ENCODE data around the gene KAZN. TPM values are rescaled to one million over a fixed set of nuclear protein-coding genes. Genes with fewer than 3 reads are reported as not detected.

Gene KAZN
- total and polyA plus RNA-seq, 12 donors: 1.1 to 6.5 (median 1.9) TPM

GRCh38 chr1:14590411-14591180 lies 7.9 kb upstream of the KAZN start:
- no peak for ATAC-seq
- no peak overlapping the region for H3K27ac ChIP-seq
- TF ChIP-seq, protein P1, sequence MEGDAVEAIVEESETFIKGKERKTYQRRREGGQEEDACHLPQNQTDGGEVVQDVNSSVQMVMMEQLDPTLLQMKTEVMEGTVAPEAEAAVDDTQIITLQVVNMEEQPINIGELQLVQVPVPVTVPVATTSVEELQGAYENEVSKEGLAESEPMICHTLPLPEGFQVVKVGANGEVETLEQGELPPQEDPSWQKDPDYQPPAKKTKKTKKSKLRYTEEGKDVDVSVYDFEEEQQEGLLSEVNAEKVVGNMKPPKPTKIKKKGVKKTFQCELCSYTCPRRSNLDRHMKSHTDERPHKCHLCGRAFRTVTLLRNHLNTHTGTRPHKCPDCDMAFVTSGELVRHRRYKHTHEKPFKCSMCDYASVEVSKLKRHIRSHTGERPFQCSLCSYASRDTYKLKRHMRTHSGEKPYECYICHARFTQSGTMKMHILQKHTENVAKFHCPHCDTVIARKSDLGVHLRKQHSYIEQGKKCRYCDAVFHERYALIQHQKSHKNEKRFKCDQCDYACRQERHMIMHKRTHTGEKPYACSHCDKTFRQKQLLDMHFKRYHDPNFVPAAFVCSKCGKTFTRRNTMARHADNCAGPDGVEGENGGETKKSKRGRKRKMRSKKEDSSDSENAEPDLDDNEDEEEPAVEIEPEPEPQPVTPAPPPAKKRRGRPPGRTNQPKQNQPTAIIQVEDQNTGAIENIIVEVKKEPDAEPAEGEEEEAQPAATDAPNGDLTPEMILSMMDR (IDR thresholded peaks at IDR 0.05): no peak
- H3K9me3 ChIP-seq: no peaks in the 10 kb centered on the region
- intact Hi-C loops (cut with DNase I): no loop called here
- H3K4me1 ChIP-seq: no peaks in the 10 kb centered on the region
- 67 to 75% methylated on average over 10 of the region's 10 CpGs for WGBS, 2 donors
- no peak overlapping the region for H3K4me3 ChIP-seq
- peaks cover 0 to 55% (median 37%) of the 10 kb centered on the region in 7 donors for H3K27me3 ChIP-seq
- no peaks in the 10 kb centered on the region for H3K36me3 ChIP-seq
- DNase-seq: no peak

GRCh38 chr1:14591600-14591999 lies 6.9 kb upstream of the KAZN start:
- 77 to 78% methylated on average over 6 of the region's 6 CpGs for WGBS, 2 donors
- Histone ChIP-seq H3K27ac (no peak overlapping the region), H3K4me3 (no peak overlapping the region), H3K27me3 (peaks cover 0 to 55% (median 45%) of the 10 kb centered on the region in 7 donors), H3K9me3 (no peaks in the 10 kb centered on the region), H3K4me1 (no peaks in the 10 kb centered on the region), H3K36me3 (no peaks in the 10 kb centered on the region)
- DNase-seq (no peak), ATAC-seq (no peak)
- intact Hi-C loops (cut with DNase I): no loop called here
- TF ChIP-seq, protein P1 (IDR thresholded peaks at IDR 0.05): no peak

- peaks cover 0 to 60% (median 50%) of the 10 kb centered on the region in 7 donors for H3K27me3 ChIP-seq
- no peak overlapping the region for H3K27ac ChIP-seq
- no peaks in the 10 kb centered on the region for H3K9me3 ChIP-seq
- DNase-seq (no peak), ATAC-seq (no peak)
- intact Hi-C loops (cut with DNase I): no loop called here
- no peaks in the 10 kb centered on the region for H3K36me3 ChIP-seq
- no peaks in the 10 kb centered on the region for H3K4me1 ChIP-seq
- TF ChIP-seq, protein P1 (IDR thresholded peaks at IDR 0.05): no peak
- 63 to 71% methylated on average over 9 of the region's 9 CpGs for WGBS, 2 donors
- H3K4me3 ChIP-seq: no peak overlapping the region
These were observed 6.4 kb upstream of the KAZN start for GRCh38 chr1:14592004-14592631.

- ATAC-seq: no peak
- TF ChIP-seq, protein P1 (IDR thresholded peaks at IDR 0.05): no peak
- intact Hi-C loops (cut with DNase I): no loop called here
These were observed 5.2 kb upstream of the KAZN start for GRCh38 chr1:14593302-14593701.

More at GRCh38 chr1:14593302-14593701, 5.2 kb upstream of the KAZN start:
- DNase-seq: no peak
- no peaks in the 10 kb centered on the region for H3K9me3 ChIP-seq
- WGBS, 2 donors: 50 to 64% methylated on average over 4 of the region's 4 CpGs
- no peak overlapping the region for H3K4me3 ChIP-seq
- H3K36me3 ChIP-seq: no peaks in the 10 kb centered on the region
- H3K4me1 ChIP-seq: peaks cover 0 to 5% (median 3%) of the 10 kb centered on the region in 9 donors
- peaks cover 5 to 71% (median 62%) of the 10 kb centered on the region in 7 donors for H3K27me3 ChIP-seq
- H3K27ac ChIP-seq: no peak overlapping the region
